Measurements from ENCODE around the gene GNL1. TPM values are rescaled to one million over a fixed set of nuclear protein-coding genes. Genes with fewer than 3 reads are reported as not detected.
"Not testable (repeated sequence)": the region's sequence is repeated elsewhere in the genome, so short reads cannot be mapped to it uniquely, and the experiment has no call there.

Gene GNL1
- total RNA-seq, 3 donors from 2014 or later (not counting 1 experiment from before 2014, with no cell fraction given): 137 to 208 (median 187) TPM

DNA sequence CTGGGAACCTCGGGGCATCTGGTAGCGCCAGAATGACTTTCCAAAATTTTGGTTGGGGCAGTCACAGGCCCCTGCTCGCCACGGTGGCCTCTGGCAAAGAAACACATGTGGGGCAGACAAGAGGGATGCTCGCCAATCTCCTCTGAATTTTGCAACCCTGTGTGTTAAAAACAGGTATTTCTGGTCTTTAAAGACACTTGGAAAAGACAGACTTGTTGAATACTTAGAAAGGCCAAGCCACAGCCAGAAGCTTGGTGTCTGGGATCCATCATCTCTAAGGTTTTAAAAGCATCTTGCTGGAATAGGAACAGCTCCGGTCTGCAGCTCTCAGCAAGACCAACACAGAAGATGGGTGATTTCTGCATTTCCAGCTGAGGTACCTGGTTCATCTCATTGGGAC lies 35.8 kb downstream of the GNL1 start:
- ATAC-seq: no peak
- Histone ChIP-seq H3K27me3 (ENCODE audit: control insufficient read depth, insufficient read depth, low read length) (no peaks in the 10 kb centered on the region), H3K27ac (ENCODE audit: low read length) (no peak overlapping the region), H3K4me1 (ENCODE audit: control insufficient read depth, insufficient read depth, low read length) (peaks cover 30% of the 10 kb centered on the region), H3K36me3 (ENCODE audit: control insufficient read depth, insufficient read depth, low read length) (no peaks in the 10 kb centered on the region), H3K9me3 (ENCODE audit: control insufficient read depth, insufficient read depth, low read length) (peaks cover 9% of the 10 kb centered on the region), H3K4me3 (ENCODE audit: low read length) (no peak overlapping the region)
- intact Hi-C loops (cut with micrococcal nuclease): no loop called here
- no peak for TF ChIP-seq CTCF (IDR thresholded peaks at IDR 0.05)
- H3K27ac Mint-ChIP-seq: peak overlapping the region in 1 of 2 donors; percentile 47
- no peaks in the 10 kb centered on the region for H3K27me3 Mint-ChIP-seq (ENCODE audit: low read depth in 2 of 2)
- H3K4me3 Mint-ChIP-seq: no peak overlapping the region
- 96% methylated on average over 6 of the region's 6 CpGs for WGBS (ENCODE audit: insufficient coverage)
- DNase-seq: no peak
- H3K4me1 Mint-ChIP-seq: peaks cover 21% of the 10 kb centered on the region in 2 donors
- peaks cover 0 to 4% of the 10 kb centered on the region in 2 donors for H3K9me3 Mint-ChIP-seq
- peaks cover 11% of the 10 kb centered on the region for H3K36me3 Mint-ChIP-seq

GRCh38 chr6:30518505-30519145 lies 37.7 kb downstream of the GNL1 start:
- ATAC-seq; intact Hi-C loops (cut with micrococcal nuclease); H3K9me3 Mint-ChIP-seq; H3K4me3 ChIP-seq (ENCODE audit: low read length); H3K9me3 ChIP-seq (ENCODE audit: control insufficient read depth, insufficient read depth, low read length); H3K27me3 Mint-ChIP-seq (ENCODE audit: low read depth in 2 of 2); H3K36me3 ChIP-seq (ENCODE audit: control insufficient read depth, insufficient read depth, low read length); H3K27me3 ChIP-seq (ENCODE audit: control insufficient read depth, insufficient read depth, low read length): not testable (repeated sequence)
- 51% methylated on average over 19 of the region's 19 CpGs for WGBS (ENCODE audit: insufficient coverage)
- peaks cover 31 to 32% of the 10 kb centered on the region in 2 donors for H3K4me1 Mint-ChIP-seq
- peak in 1 of 2 donors; percentile 46 for DNase-seq
- H3K27ac ChIP-seq (ENCODE audit: low read length): peak overlapping the region; percentile 44
- H3K4me1 ChIP-seq (ENCODE audit: control insufficient read depth, insufficient read depth, low read length): peaks cover 39% of the 10 kb centered on the region
- peak overlapping the region; percentile 60 to 93 for H3K27ac Mint-ChIP-seq
- H3K4me3 Mint-ChIP-seq: peak overlapping the region; percentile 45
- H3K36me3 Mint-ChIP-seq: peaks cover 11% of the 10 kb centered on the region

- intact Hi-C loops (cut with micrococcal nuclease): loop anchor here (2.0 kb wide), 1 partner anchor 15 kb away; no protein-coding TSS in a partner anchor
- peak overlapping the region; percentile 57 for H3K4me3 Mint-ChIP-seq
Observed at GRCh38 chr6:30517767-30518504, 38.4 kb downstream of the GNL1 start.

GRCh38 chr6:30516754-30517076 lies 39.6 kb downstream of the GNL1 start:
- not testable (repeated sequence) for H3K9me3 Mint-ChIP-seq; H3K36me3 Mint-ChIP-seq; H3K9me3 ChIP-seq (ENCODE audit: control insufficient read depth, insufficient read depth, low read length); H3K27me3 ChIP-seq (ENCODE audit: control insufficient read depth, insufficient read depth, low read length); H3K27me3 Mint-ChIP-seq (ENCODE audit: low read depth in 2 of 2); H3K36me3 ChIP-seq (ENCODE audit: control insufficient read depth, insufficient read depth, low read length); DNase-seq; ATAC-seq
- WGBS (ENCODE audit: insufficient coverage): 29% methylated on average over 9 of the region's 9 CpGs
- Mint-ChIP-seq H3K4me3 (peak overlapping the region; percentile 89), H3K4me1 (peaks cover 32% of the 10 kb centered on the region in 2 donors), H3K27ac (peak overlapping the region; percentile 93 to 96)
- Histone ChIP-seq H3K27ac (ENCODE audit: low read length) (peak overlapping the region; percentile 94), H3K4me1 (ENCODE audit: control insufficient read depth, insufficient read depth, low read length) (peaks cover 41% of the 10 kb centered on the region), H3K4me3 (ENCODE audit: low read length) (peak overlapping the region; percentile 47)
- intact Hi-C loops (cut with micrococcal nuclease): loop anchor here (1.0 to 2.0 kb wide), 2 partner anchors 16 to 27 kb away; partner anchors contain the start of gene HLA-E

More at GRCh38 chr6:30517767-30518504, 38.4 kb downstream of the GNL1 start:
- ATAC-seq; H3K9me3 ChIP-seq (ENCODE audit: control insufficient read depth, insufficient read depth, low read length); H3K9me3 Mint-ChIP-seq; H3K4me3 ChIP-seq (ENCODE audit: low read length); H3K36me3 ChIP-seq (ENCODE audit: control insufficient read depth, insufficient read depth, low read length); DNase-seq; H3K27me3 ChIP-seq (ENCODE audit: control insufficient read depth, insufficient read depth, low read length); H3K36me3 Mint-ChIP-seq; H3K27me3 Mint-ChIP-seq (ENCODE audit: low read depth in 2 of 2): not testable (repeated sequence)
- peaks cover 31 to 32% of the 10 kb centered on the region in 2 donors for H3K4me1 Mint-ChIP-seq
- 93% methylated on average over 21 of the region's 21 CpGs for WGBS (ENCODE audit: insufficient coverage)
- Histone ChIP-seq H3K4me1 (ENCODE audit: control insufficient read depth, insufficient read depth, low read length) (peaks cover 39% of the 10 kb centered on the region), H3K27ac (ENCODE audit: low read length) (peak overlapping the region; percentile 44)
- peak overlapping the region; percentile 93 to 96 for H3K27ac Mint-ChIP-seq

Measured in natural killer cell (primary cell).